K562 (cell line): ENCODE results near the gene MYO1A. TPM values are rescaled to one million over a fixed set of nuclear protein-coding genes. Genes with fewer than 3 reads are reported as not detected.

Experiments
- BDP1 ChIP-seq: IDR thresholded peaks from 3 replicates; pipeline ENCODE4 v1.6.1; 2011; ENCODE audit not compliant: insufficient read length, insufficient read depth
- BHLHE40 ChIP-seq: IDR thresholded peaks from 2 replicates; pipeline ENCODE4 v1.6.1; 2011; ENCODE audit warnings: low read length, improper control_type of control experiment
- CCNT2 ChIP-seq: IDR thresholded peaks from 2 replicates; pipeline ENCODE4 v1.6.1; 2011; ENCODE audit warnings: borderline replicate concordance, low read depth, mild to moderate bottlenecking, moderate library complexity, mixed read lengths, low read length; ENCODE audit not compliant: insufficient read length; ENCODE audit errors: extremely low read depth
- ETV1 ChIP-seq: fragments of 450-650 bp; conservative IDR thresholded peaks from 2 replicates; pipeline ENCODE4 v1.6.1; 2016; ENCODE audit warnings: missing genetic modification characterization, control low read depth, low read depth, missing compliant biosample characterization
- FOXJ2 ChIP-seq: fragments of 200-800 bp; sonication (Bioruptor generic); IDR thresholded peaks from 2 replicates; pipeline ENCODE4 v1.6.1; 2016; ENCODE audit warnings: missing genetic modification characterization, missing compliant biosample characterization
- FOXP1 ChIP-seq: sonication (generic); formaldehyde crosslinking; IDR thresholded peaks from 2 replicates; pipeline ENCODE4 v1.8.0; 2022; ENCODE audit warnings: mild to moderate bottlenecking, missing genetic modification reagents
- FUS ChIP-seq: fragments of 200-400 bp; formaldehyde crosslinking; optimal IDR thresholded peaks from 2 replicates; pipeline ENCODE3; 2017; ENCODE audit warnings: low read depth, low read length
- GATA2 ChIP-seq: sonication (generic); formaldehyde crosslinking; IDR thresholded peaks from 2 replicates; pipeline ENCODE4 v1.4.0; 2020; ENCODE audit warnings: mild to moderate bottlenecking, missing genetic modification reagents
- HCFC1 ChIP-seq: IDR thresholded peaks from 2 replicates; pipeline ENCODE4 v1.6.1; 2012; ENCODE audit warnings: low read depth, low read length, improper control_type of control experiment
- IRF9 ChIP-seq: fragments of 450-650 bp; IDR thresholded peaks from 2 replicates; pipeline ENCODE4 v1.6.1; 2016; ENCODE audit warnings: missing biosample characterization, missing genetic modification characterization
- JUNB ChIP-seq: fragments of 450-650 bp; formaldehyde crosslinking; conservative IDR thresholded peaks from 2 replicates; pipeline ENCODE4 v1.4.0; 2020; ENCODE audit warnings: mild to moderate bottlenecking
- MECOM ChIP-seq: fragments of 250-450 bp; sonication (Bioruptor Pico); IDR thresholded peaks from 2 replicates; pipeline ENCODE4 v1.8.0; 2022; ENCODE audit warnings: inconsistent platforms
- NFE2L1 ChIP-seq: fragments of 450-650 bp; IDR thresholded peaks from 2 replicates; pipeline ENCODE4 v1.6.1; 2016; ENCODE audit warnings: missing genetic modification characterization, low read depth, mild to moderate bottlenecking, missing compliant biosample characterization, moderate library complexity, borderline replicate concordance
- NFRKB ChIP-seq: fragments of 450-650 bp; IDR thresholded peaks from 2 replicates; pipeline ENCODE4 v1.6.1; 2016; ENCODE audit warnings: low read depth
- NR3C1 ChIP-seq: sonication (generic); formaldehyde crosslinking; IDR thresholded peaks from 2 replicates; pipeline ENCODE4 v1.8.1; 2022; ENCODE audit warnings: missing genetic modification reagents
- PCBP2 ChIP-seq: fragments of 200-400 bp; formaldehyde crosslinking; IDR thresholded peaks from 2 replicates; pipeline ENCODE4 v1.6.1; 2018; ENCODE audit warnings: low read length, low read depth, mild to moderate bottlenecking, moderate library complexity; ENCODE audit not compliant: poor library complexity, severe bottlenecking
- POLR2G ChIP-seq: fragments of 200-400 bp; formaldehyde crosslinking; IDR thresholded peaks from 2 replicates; pipeline ENCODE4 v1.6.1; 2017; ENCODE audit warnings: low read depth, mild to moderate bottlenecking, antibody characterized with exemption, low read length, moderate library complexity
- PPARD ChIP-seq: fragments of 250-450 bp; sonication (Bioruptor Pico); IDR thresholded peaks from 2 replicates; pipeline ENCODE4 v1.8.0; 2022; ENCODE audit warnings: inconsistent platforms, mild to moderate bottlenecking, moderate library complexity
- RAD51 ChIP-seq: fragments of 450-650 bp; IDR thresholded peaks from 2 replicates; pipeline ENCODE4 v1.7.1; 2016; ENCODE audit warnings: low read depth, mild to moderate bottlenecking, borderline replicate concordance
- RBM14 ChIP-seq: fragments of 200-400 bp; formaldehyde crosslinking; IDR thresholded peaks from 2 replicates; pipeline ENCODE4 v1.6.1; 2018; ENCODE audit warnings: low read depth, mild to moderate bottlenecking, low read length, moderate library complexity, borderline replicate concordance; ENCODE audit not compliant: insufficient read depth
- RHOXF2B ChIP-seq: fragments of 250-450 bp; sonication (Bioruptor Pico); conservative IDR thresholded peaks from 2 replicates; pipeline ENCODE4 v1.5.1; 2021
- SAP30 ChIP-seq: fragments of 200-600 bp; sonication (generic); IDR thresholded peaks from 2 replicates; pipeline ENCODE4 v1.6.1; 2012; ENCODE audit warnings: borderline replicate concordance, low read depth, mild to moderate bottlenecking, moderate library complexity, low read length, control low read depth, inconsistent platforms; ENCODE audit not compliant: insufficient read depth, poor library complexity, severe bottlenecking
- SIN3B ChIP-seq: fragments of 450-650 bp; IDR thresholded peaks from 2 replicates; pipeline ENCODE4 v1.6.1; 2017; ENCODE audit warnings: low read depth, mild to moderate bottlenecking, moderate library complexity
- TCF7 ChIP-seq: sonication (generic); IDR thresholded peaks from 2 replicates; pipeline ENCODE4 v1.6.1; 2016; ENCODE audit warnings: antibody characterized with exemption, borderline replicate concordance
- ZNF121 ChIP-seq: sonication (generic); formaldehyde crosslinking; conservative IDR thresholded peaks from 2 replicates; pipeline ENCODE4 v1.8.0; 2022; ENCODE audit warnings: missing genetic modification reagents
- ZNF146 ChIP-seq: IDR thresholded peaks from one replicate; pipeline ENCODE4 v1.6.1; 2018; ENCODE audit warnings: missing compliant biosample characterization; ENCODE audit not compliant: unreplicated experiment
- ZNF212 ChIP-seq: fragments of 450-650 bp; formaldehyde crosslinking; IDR thresholded peaks from 2 replicates; pipeline ENCODE4 v1.4.0; 2020; ENCODE audit warnings: mild to moderate bottlenecking
- ZNF551 ChIP-seq: fragments of 250-450 bp; sonication (Bioruptor Pico); IDR thresholded peaks from 2 replicates; pipeline ENCODE4 v1.5.0; 2021; ENCODE audit warnings: mild to moderate bottlenecking, moderate library complexity
- ZNF583 ChIP-seq: fragments of 250-450 bp; sonication (Bioruptor Pico); IDR thresholded peaks from 2 replicates; pipeline ENCODE4 v1.4.0; 2020
- ZNF707 ChIP-seq: fragments of 250-450 bp; sonication (Bioruptor Pico); conservative IDR thresholded peaks from 2 replicates; pipeline ENCODE4 v1.8.0; 2022; ENCODE audit warnings: inconsistent platforms, mild to moderate bottlenecking, moderate library complexity
- ZNF830 ChIP-seq: fragments of 250-450 bp; sonication (Bioruptor Pico); IDR thresholded peaks from 2 replicates; pipeline ENCODE4 v1.5.0; 2021; ENCODE audit warnings: mild to moderate bottlenecking
- polyA plus RNA-seq, 8 experiments: library from polyadenylated mRNA; depleted of rRNA in 4 of 8; stranded (reverse) in 5 of 8; unstranded in 3 of 8; fragments of >200 nt; fragmentation: Nextera tagmentation in 2 of 8; fragmentation: Illumina TruSeq in 1 of 8; extraction: Ambion mirVana in 2 of 8; extraction: Trizol in 1 of 8; gene quantifications; 2 replicates each; pipeline versions ENCODE4 v1.2.1 to v1.2.3, GENCODE V29; 2011 to 2014; ENCODE audit warnings: inconsistent platforms in 1 of 8, missing spikeins in 1 of 8
- total RNA-seq, 7 experiments: library from RNA; depleted of rRNA in 6 of 7; stranded (reverse); fragments of >200 nt in 6 of 7; fragmentation: Illumina TruSeq in 2 of 7; extraction: Trizol in 2 of 7; gene quantifications; 2 replicates each; pipeline versions ENCODE4 v1.2.1 to v1.2.3, GENCODE V29; 2011 to 2021; ENCODE audit warnings: low replicate concordance in 1 of 7

MYO1A gene
- total and polyA plus RNA-seq, 9 of the 15 experiments (the other 6 are each of a cell fraction or from before 2014, with no cell fraction given): 0.03 to 0.29 (median 0.14) TPM; not detected in 2

- no peak for TF ChIP-seq FUS
- TF ChIP-seq ZNF121: no peak
- no peak for TF ChIP-seq PCBP2
- no peak for TF ChIP-seq FOXJ2 (tag)
- no peak for TF ChIP-seq BHLHE40
- TF ChIP-seq HCFC1: no peak
- no peak for TF ChIP-seq NFE2L1 (tag)
- peak; percentile 29 for TF ChIP-seq SAP30
- TF ChIP-seq FOXP1 (CRISPR knock-in tag): no peak
- no peak for TF ChIP-seq IRF9
- TF ChIP-seq MECOM (CRISPR knock-in tag): no peak
- TF ChIP-seq PPARD: no peak
- TF ChIP-seq JUNB (CRISPR knock-in tag): no peak
- TF ChIP-seq CCNT2: peak; percentile 20
- no peak for TF ChIP-seq ZNF707 (CRISPR knock-in tag)
- no peak for TF ChIP-seq RHOXF2B (CRISPR knock-in tag)
- TF ChIP-seq RBM14: no peak
- no peak for TF ChIP-seq ZNF212
- no peak for TF ChIP-seq SIN3B
- no peak for TF ChIP-seq ETV1
- TF ChIP-seq POLR2G: peak; percentile 47; the same call in 1 of the 2 replicates
- TF ChIP-seq ZNF551: no peak
- TF ChIP-seq ZNF146: no peak
- no peak for TF ChIP-seq ZNF583 (CRISPR knock-in tag)
- no peak; the same call in 1 of the 2 replicates for TF ChIP-seq NFRKB
- no peak for TF ChIP-seq RAD51
- no peak for TF ChIP-seq NR3C1 (CRISPR knock-in tag)
- no peak for TF ChIP-seq GATA2 (CRISPR knock-in tag)
- no peak for TF ChIP-seq TCF7
- no peak for TF ChIP-seq BDP1
- no peak for TF ChIP-seq ZNF830 (CRISPR knock-in tag)
Observed at GRCh38 chr12:57089271-57090245, 39.6 kb upstream of the MYO1A start (continued).
